ENCODE data around the gene FOXRED2.
A peak's percentile ranks its signal among the peaks of the same experiment; 100 is the strongest.
"Not testable (repeated sequence)": the region's sequence is repeated elsewhere in the genome, so short reads cannot be mapped to it uniquely, and the experiment has no call there.

FOXRED2 gene

DNA sequence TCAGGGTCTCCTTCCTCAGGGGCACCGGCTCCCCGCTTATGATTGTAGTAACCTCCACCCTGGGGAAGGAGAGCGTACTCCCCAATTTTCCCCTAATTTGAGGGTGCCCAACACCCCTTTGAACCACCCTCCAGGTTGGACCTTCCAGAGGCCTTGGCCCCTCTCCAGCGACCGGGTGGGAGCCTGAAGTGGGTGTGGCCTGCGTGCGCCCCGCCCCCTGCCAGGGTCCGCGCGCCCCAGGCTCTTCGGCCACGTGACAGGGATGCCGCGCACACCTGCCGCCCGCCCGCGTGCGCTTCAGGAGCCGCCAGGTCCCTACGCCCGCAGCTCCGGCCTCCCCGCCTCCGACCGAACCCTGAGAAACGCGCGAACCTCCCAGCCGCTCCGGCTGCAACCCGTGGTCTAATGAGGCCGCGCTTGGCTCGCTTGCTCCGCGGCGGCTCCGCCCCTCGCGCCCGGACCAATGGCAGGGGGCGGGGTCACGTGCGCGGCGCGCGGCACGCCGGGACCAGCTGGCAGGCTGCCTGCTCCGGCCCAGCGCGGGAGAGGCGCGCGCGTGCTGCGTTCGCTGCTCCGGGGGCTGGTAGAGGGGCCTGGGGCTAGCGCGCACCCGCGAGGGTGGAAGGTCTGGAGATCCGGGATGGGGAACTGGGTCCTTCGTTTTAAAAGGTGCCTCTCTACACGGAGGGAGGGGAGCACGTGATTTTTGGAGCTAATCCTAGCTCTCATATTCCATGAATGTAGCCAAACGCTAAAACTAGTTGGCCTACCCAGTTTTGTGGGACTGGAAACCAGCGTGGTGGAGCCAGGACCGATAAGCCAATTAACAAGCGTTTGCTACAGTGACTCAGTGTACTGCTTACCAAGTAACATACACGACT lies at the start of gene FOXRED2:
Gene FOXRED2, minus strand, starts transcription at position 404 of the 881 bp plus-strand sequence. CDS start 618 bp downstream, outside the sequence.
- peak; percentile 96 for DNase-seq (ENCODE audit: low spot score)

- no peak for DNase-seq (ENCODE audit: low spot score)
Observed at GRCh38 chr22:36554098-36554497, 47.3 kb upstream of the FOXRED2 start.

GRCh38 chr22:36552289-36552688 lies 45.4 kb upstream of the FOXRED2 start:
- DNase-seq (ENCODE audit: low spot score) = no peak

GRCh38 chr22:36550701-36551495 lies 44.1 kb upstream of the FOXRED2 start:
- DNase-seq (ENCODE audit: low spot score) = no peak

DNA sequence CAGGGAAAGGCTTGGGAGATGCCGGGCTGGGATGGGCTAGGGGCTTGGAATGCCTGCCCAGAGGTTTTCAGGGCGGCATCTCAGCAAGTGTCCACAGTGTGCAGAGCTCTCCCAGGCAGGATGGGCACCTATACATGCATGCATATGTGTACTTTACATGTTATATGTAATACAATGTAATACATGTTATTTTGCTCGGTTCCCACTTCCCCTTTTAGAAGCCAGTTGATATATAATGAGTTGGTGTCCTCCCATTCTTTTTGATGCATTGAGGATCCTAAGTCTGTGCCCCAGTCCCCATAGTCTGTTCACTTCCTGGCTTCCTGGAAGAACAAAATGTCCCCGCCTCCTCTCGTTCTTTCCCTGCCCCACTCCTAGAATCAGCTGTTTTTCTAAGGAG lies 42.2 kb upstream of the FOXRED2 start:
- DNase-seq (ENCODE audit: low spot score) = no peak

DNA sequence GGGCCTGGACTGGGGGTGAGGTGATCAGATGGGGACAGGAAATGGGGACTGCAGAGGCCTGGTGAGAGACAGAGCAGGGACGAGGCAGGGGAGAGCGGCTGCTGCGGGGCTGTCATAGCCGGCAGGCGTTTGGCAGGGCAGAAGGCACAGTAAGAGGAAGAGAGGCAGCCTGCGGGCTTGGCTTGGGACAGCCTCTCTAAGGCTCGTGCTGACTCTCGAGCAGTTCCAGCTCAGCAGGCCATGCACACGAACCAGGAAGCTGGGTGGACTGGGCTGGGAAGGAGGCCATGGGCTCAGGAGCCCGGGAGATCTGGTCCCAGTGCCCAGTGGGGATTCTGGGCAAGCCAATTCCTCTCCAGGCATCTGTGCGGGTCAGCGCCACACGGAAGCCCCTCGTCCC lies 41.8 kb upstream of the FOXRED2 start:
- no peak for DNase-seq (ENCODE audit: low spot score)

DNA sequence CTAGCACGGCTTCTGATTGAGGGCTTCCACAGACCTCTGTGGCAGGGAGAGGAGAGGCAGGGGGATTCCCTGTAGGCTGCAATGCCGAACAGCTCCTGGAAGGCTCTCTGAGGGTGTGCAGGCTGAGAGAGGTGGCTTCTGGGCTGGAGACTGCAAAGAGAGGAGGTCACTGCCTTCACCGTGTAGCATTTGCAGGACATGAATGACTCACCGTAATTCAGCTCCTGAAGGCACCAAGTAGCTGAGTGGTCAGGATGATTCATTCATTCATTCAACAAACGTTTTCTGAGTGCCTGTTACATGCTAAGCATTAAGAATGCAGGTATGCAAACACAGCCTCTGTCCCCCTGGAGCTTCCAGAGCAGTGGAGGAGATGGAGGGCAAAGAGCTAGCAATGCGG lies 40.1 kb upstream of the FOXRED2 start:
- DNase-seq (ENCODE audit: low spot score) = no peak

DNA sequence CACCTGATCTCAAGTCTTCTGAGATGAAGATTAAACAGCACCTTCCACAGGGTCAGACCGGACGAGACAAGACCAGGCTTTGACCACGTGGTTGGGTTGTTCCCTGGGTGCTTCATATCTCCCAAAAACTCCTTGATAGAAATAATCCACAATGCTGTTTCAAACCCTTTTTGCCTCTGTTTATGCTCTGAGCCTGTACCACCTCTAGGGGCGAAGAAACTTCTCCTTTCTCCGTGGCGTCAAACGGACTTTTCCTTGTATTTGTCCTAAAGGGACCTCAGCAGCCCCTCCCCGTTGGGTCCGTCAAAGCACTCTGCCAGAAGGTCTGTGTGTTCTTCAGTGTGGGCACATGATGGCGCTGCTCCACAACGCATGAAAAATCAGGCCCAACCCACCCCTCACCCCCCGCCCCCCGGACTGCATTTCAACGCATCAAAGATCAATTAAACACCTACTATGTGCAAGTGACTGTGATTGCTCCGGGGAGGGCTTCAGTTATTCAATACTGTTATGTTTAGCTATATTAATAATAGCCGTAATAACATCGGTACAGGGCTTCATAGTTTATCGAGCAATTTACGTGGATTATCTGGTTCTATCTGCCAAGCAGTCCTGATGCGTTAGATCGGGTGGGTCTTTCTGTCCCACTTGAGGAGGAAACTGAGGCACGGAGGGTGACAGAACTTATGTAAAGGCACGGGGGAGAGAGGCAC lies 39.4 kb upstream of the FOXRED2 start:
- DNase-seq (ENCODE audit: low spot score) = peak; percentile 69

GRCh38 chr22:36544107-36544620 lies 37.3 kb upstream of the FOXRED2 start:
- no peak for DNase-seq (ENCODE audit: low spot score)

DNA sequence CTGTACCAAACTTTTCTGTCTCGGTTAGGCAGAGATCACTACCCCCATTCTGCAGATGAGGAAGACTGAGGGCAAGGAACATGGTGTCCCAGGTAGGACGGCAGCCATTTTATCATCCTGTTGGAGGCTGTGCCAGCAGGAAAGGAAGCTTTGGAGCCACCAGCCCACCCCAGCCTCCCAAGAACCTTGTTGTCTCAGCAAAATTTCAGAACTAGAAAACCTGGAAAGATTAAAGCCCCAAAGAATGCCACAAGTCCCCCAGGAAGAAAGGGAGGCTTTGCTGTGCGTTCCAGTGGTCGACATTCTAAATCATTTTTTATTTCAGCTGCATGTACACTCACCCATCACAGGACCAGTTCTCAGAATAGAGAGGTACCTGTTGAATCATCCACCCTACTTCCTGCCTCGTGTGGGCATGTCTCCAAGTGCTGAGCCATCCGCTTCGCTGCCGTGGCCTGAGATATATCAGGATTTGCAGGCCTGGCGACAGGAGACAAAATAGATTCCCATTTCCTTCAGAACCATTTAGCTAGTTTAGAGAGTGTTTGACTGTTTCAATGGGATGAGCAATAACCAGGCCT lies 35.1 kb upstream of the FOXRED2 start:
- no peak for DNase-seq (ENCODE audit: low spot score)

DNA sequence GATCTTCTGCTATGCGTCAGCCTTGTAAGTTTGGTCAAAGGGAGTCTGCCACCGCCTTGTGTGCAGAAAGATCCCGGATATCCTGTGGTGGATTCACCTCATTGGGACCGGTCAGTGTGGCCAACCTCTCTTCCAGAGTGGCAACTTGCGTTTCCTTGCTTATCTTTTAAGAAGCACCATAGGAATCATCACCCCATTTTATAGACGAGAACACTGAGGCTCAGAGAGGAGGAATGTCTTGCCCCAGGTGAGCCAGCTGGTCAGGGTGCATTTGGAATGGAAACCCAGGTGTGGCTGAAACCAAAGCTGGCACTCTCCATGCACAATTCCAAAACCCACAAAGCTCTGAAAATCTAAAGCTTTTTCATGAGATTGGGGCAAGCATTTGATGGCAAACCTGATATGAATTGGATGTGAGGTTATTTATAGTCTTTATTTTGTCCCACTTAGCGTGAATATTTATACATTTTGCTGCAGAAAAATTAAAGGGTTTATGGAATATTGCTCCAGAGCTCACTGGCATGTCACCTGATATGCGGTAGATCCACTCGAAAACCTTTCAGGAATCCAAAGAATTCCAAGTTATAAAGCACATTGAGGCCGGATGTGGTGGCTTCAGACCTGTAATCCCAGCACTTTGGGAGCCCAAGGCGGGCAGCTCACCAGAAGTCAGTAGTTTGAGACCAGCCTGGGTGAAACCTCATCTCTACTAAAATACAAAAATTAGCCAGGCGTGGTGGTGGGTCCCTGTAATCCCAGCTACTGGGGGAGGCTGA lies 34.2 kb upstream of the FOXRED2 start:
- DNase-seq (ENCODE audit: low spot score) = no peak

DNA sequence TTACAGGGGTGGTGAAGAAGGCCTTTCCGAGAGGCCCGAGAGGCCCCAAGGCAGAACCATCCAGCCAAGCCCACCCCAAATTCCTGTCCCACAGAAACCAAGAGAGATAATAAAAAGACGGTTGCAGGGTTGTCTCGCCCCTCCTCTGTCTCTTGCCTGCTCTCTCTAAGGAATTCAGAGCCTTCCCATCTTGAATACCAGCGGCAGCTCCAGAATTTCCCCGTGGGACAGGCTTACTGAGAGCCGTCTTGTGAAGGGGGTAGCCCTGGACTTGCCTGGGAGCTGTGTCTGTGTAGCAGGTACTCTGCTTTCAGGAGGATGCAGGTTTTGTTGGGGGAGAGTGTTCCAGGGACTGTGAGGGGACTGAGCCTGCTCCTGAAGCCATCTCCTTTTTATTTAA lies 31.7 kb upstream of the FOXRED2 start:
- DNase-seq (ENCODE audit: low spot score) = no peak

- no peak for DNase-seq (ENCODE audit: low spot score)
Observed at GRCh38 chr22:36536717-36537116, 29.9 kb upstream of the FOXRED2 start.

GRCh38 chr22:36533320-36533719 lies 26.5 kb upstream of the FOXRED2 start:
- not testable (repeated sequence) for DNase-seq (ENCODE audit: low spot score)

DNA sequence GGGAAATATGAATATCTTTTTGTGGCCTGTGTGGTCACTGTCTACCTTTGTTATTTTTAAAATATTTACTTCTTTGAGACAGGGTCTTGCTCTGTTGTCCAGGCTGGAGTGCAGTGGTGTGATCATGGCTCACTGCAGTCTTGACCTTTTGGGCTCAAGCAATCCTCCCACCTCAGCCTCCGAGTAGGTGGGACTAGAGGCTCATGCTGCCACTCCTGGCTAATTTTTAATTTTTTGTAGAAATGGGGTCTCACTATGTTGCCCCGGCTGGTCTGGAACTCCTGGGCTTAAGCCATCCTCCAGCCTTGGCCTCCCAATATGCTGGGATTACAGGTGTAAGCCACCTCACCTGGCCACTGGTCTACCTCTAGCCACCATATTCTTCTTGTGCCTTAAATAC lies 25.6 kb upstream of the FOXRED2 start:
- DNase-seq (ENCODE audit: low spot score) = no peak

- peak; percentile 92 for DNase-seq (ENCODE audit: low spot score)
Observed at GRCh38 chr22:36528795-36529751, 22.2 kb upstream of the FOXRED2 start, which contains the start of gene EIF3D. TSS of gene EIF3D (minus strand) at chr22:36529166. CDS start at chr22:36526121, 3,045 bp downstream.

- DNase-seq (ENCODE audit: low spot score) = no peak
Observed at GRCh38 chr22:36528341-36528740, 21.5 kb upstream of the FOXRED2 start.

DNA sequence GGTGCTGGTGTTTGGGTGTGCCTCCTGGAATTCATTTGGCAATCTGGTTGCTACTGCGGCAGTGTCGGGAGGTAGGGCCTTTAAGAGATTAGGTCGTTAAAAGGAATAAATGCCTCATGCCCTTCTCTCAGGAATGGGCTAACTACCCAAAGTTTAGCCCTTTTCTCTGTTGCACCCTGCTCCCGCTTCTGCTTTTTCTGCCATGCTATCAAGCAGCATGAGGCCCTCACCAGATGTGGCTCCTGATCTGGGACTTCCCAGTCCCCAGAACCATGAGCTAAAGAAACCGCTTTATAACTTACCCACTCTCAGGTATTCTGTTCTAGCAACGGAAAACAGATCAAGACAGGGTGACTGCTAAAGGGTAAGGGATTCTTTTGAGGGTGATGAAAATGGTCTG lies 15.8 kb upstream of the FOXRED2 start:
- no peak for DNase-seq (ENCODE audit: low spot score)

DNA sequence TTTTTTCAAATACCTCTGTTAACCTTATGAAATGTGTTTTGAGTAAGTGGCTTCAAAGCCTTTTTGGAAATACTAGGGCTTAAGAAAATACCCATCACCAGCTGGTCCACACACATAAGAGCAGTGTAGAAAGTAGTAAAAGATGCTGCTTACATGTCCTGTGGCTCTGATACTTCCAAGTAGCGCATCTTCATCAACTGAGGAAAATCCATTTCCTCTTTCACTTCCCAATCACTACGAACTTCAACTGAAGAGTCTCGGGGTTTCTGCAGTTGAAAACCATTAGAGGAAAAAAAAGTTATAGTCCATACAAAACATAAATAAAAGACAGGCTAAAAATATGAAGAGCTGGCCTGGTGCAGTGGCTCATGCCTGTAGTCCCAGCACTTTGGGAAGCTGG lies 13.6 kb upstream of the FOXRED2 start:
- no peak for DNase-seq (ENCODE audit: low spot score)

GRCh38 chr22:36519906-36520305 lies 13.1 kb upstream of the FOXRED2 start:
- not testable (repeated sequence) for DNase-seq (ENCODE audit: low spot score)
